Activated T-helper 2 cell treated with anti-CD3 and anti-CD28 coated beads, Interferon-gamma antibody, Interleukin-2, Interleukin-4, amounts not matched to agents 10 μg/mL and 5 μg/mL and 100 μg/mL, durations not matched to agents 14 hours and 24 hours and 36 hours (primary cell): ENCODE results near the gene ADAT2. TPM values are rescaled to one million over a fixed set of nuclear protein-coding genes. Genes with fewer than 3 reads are reported as not detected.

Experiments
- DNase-seq: peaks from one replicate; pipeline ENCODE4 v3.0.0; 2021; ENCODE audit warnings: low spot score
- H3K27ac Mint-ChIP-seq: one replicate; pipeline ENCODE4 v1.8.0; 2021; ENCODE audit warnings: mixed read lengths
- H3K27me3 Mint-ChIP-seq: one replicate; pipeline ENCODE4 v1.8.0; 2021; ENCODE audit warnings: low read depth, mixed read lengths
- H3K36me3 Mint-ChIP-seq: one replicate; pipeline ENCODE4 v1.8.0; 2021; ENCODE audit warnings: low read depth, mixed read lengths
- H3K4me1 Mint-ChIP-seq: one replicate; pipeline ENCODE4 v1.8.0; 2021; ENCODE audit warnings: low read depth, mixed read lengths
- H3K4me3 Mint-ChIP-seq: one replicate; pipeline ENCODE4 v1.8.0; 2021; ENCODE audit warnings: low read depth, mild to moderate bottlenecking, moderate library complexity, mixed read lengths
- H3K9me3 Mint-ChIP-seq: one replicate; pipeline ENCODE4 v1.8.0; 2021; ENCODE audit warnings: mixed read lengths
- intact Hi-C: fragments of 100-400 bp; cut with micrococcal nuclease; formaldehyde crosslinking; loops from one replicate; pipeline ENCODE4 v1.15.1; 2023
- total RNA-seq: library from RNA; stranded (reverse); gene quantifications from 2 replicates; pipeline ENCODE4 v1.2.3, GENCODE V29; 2022

ADAT2 gene
- total RNA-seq, 1 donor from 2014 or later: 37.6 TPM

GRCh38 chr6:143375022-143375585, 75.4 kb downstream of the ADAT2 start:
- intact Hi-C loops: no loop called here
- Mint-ChIP-seq H3K4me3 (no peak overlapping the region), H3K4me1 (peaks cover 2% of the 10 kb centered on the region), H3K27ac (no peak overlapping the region), H3K9me3 (peaks cover 10% of the 10 kb centered on the region), H3K36me3 (no peaks in the 10 kb centered on the region), H3K27me3 (peaks cover 5% of the 10 kb centered on the region)
- no peak for DNase-seq

- peaks cover 2% of the 10 kb centered on the region for H3K4me1 Mint-ChIP-seq
- intact Hi-C loops: no loop called here
- H3K9me3 Mint-ChIP-seq: peaks cover 10% of the 10 kb centered on the region
- no peak overlapping the region for H3K27ac Mint-ChIP-seq
- no peak for DNase-seq
- H3K4me3 Mint-ChIP-seq: no peak overlapping the region
- peaks cover 5% of the 10 kb centered on the region for H3K27me3 Mint-ChIP-seq
- no peaks in the 10 kb centered on the region for H3K36me3 Mint-ChIP-seq
These were observed 76.5 kb downstream of the ADAT2 start for GRCh38 chr6:143374014-143374413.

Other genes starting within 250 kb of the ADAT2 start
- gene PEX3, start 110 bp upstream of the ADAT2 start, total RNA-seq: 21.4 and 23.6 TPM in 2 replicates
- gene FUCA2, start 61.0 kb upstream of the ADAT2 start, total RNA-seq: 20.9 and 22.8 TPM in 2 replicates
- 41.0 and 45.4 TPM in 2 replicates for gene PHACTR2, start 227.3 kb upstream of the ADAT2 start, total RNA-seq